Left forelimb (tissue), 1 donor: ENCODE results near the gene ZNF440.
"Not testable (repeated sequence)": the region's sequence is repeated elsewhere in the genome, so short reads cannot be mapped to it uniquely, and the experiment has no call there.

Source experiments
- DNase-seq: peaks from one replicate; pipeline ENCODE4 v3.0.0-alpha.2; 2018; ENCODE audit warnings: low spot score

The ZNF440 gene

DNA sequence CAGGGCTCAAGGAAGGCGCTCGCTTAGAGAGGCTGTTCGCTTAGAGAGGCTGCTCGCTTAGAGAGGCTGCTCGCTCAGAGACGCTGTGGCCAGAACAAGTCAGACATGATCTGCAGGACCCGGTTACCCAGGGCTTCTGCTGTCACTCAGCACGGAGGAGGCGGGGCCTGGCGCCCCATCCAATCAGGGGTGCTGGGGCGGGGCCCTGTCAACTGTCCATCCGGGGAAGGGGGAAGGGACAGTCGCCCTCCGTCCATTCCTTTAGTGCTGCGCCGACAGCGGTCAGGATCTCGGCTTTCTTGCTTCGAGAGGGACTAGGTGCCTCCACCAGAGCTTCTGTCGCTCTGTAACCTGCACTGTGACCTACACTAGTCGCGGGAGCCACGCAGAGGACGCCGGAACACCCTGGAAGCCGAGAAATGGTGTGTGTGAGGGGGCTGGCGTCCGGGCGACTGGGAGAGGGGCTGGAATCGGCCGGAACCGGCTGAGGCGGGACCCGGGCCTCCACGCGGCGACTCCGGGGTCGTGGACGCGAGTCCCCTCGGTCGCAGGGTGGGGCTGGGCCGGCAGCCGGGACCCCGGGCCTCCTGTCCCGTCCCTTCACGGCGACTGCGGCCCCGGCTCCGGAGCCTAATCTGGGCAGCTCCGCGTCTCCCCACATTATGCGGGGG is at the start of gene ZNF440:
TSS of gene ZNF440 (plus strand) at position 245 of the 671 bp plus-strand sequence. CDS start at position 420, 175 bp downstream.
- DNase-seq: peak; percentile 98

DNA sequence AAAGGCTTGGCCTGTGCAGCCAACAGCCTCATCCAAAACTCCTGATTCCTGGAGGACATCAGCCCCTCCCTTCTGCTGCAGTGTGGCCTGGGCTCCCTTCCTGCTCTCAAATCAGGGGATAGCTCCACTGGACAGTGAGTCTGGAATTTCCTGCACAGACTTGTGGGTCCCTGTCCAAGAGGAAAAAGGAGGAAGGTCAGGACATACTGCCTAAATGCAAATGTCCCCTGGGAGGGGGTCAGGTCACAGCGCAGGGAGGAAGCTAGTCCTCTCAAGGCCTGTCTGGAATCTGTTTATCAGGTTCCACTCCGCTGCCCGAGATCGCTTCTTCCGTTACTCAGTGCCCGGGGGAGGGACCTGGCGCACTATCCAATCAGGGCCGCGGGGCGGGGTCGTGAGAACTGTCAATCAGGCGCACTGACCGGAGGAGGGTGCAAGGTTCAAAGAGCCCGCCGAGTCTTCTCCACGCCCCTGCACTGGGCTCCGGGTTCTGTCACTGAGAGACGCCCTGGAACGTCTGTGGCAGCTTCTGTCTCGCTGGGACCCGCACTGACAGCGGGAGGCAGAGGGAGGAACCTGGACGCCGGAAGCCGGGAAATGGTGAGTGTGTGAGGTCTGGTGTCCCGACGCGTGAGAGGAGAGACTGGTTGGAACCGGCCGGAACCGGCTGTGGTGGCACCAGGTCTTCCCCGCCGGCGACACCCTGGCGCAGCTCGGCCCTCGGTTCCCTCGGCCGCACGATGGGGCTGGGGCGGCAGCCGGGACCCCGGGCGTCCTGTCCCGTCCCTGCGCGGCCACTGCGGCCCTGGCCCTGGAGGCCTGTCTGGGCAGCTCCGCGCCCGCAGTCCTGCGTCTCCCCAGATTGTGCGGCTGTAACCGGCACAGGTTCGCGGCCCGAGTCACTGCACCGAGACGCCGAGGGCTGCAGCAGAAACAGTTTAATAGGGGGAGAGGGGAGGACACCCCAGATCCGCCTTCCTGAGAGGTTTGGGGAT is 47.2 kb upstream of the ZNF440 start, which contains the start of gene ZNF441:
TSS of gene ZNF441 (plus strand) at position 404 of the 995 bp plus-strand sequence. CDS start at position 598, 194 bp downstream.
- peak; percentile 99 for DNase-seq

DNA sequence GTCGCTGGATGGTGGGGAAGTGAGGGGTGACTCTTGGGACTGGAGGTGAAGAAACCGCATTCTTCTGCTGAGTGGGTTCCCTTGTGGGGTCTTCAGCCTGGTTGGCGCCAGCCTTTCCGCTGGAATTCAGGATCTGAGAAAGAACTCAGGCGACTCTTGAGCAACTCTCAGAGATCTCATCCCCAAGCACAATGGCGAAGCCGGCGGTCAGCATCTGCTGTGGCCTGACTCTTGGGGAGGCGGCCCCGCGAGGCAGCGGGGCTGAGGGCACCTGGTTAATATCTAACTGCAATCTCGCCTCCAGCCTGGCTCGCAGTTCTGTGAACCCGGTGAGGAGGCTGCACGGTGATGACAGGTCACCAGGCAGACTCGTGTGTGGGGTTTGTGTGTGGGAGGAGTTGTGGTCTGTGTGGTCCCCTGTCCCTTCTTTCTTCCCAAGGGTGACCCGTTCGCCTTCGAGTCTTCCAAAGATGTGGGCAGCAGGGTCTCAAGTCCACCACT is 46.4 kb upstream of the ZNF440 start:
- DNase-seq: no peak

DNA sequence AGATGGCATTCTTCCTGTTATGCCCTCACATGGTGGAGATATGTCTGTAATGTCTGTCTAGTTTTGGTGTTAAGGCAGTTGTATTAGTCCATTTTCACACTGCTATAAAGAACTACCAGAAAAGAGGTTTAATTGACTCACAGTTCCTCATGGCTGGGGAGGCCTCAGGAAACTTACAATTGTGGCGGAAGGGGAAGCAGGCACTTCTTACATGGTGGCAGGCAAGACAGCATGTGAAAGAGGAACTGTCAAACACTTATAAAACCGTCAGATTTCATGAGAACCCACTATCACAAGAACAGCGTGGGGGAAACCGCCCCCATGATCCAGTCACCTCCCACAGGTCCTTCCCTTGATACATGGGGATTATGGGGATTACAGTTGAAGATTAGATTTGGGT is 44.1 kb upstream of the ZNF440 start:
- DNase-seq: no peak

DNA sequence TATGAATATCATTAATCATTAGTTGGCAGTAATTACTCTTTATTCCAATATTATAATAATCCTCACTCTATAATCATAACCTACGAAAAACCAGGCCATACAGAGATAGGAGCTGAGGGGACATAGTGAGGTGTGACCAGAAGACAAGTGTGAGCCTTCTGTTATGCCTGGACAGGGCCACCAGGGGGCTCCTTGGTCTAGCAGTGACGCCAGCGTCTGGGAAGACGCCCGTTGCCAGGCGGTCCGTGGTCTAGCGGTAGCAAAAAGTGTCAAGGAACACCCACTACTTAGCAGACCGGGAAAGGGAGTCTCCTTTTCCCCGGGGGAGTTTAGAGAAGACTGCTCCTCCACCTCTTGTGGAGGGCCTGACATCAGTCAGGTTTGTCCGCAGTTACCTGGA is 42.6 kb upstream of the ZNF440 start:
- not testable (repeated sequence) for DNase-seq

DNA sequence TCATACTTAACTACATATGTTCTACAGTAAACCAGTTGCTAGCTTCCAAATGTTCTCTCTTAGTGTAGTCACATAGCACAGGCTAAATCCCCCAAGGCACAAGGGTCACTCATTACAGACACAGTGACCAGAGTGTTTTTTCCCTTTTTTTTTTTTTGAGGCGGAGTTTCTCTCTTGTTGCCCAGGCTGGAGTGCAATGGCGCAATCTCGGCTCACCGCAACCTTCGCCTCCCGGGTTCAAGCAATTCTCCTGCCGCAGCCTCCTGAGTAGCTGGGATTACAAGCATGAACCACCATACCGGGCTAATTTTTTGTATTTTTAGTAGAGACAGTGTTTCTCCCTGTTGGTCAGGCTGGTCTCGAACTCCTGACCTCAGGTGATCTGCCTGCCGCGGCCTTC is 37.4 kb upstream of the ZNF440 start:
- not testable (repeated sequence) for DNase-seq

DNA sequence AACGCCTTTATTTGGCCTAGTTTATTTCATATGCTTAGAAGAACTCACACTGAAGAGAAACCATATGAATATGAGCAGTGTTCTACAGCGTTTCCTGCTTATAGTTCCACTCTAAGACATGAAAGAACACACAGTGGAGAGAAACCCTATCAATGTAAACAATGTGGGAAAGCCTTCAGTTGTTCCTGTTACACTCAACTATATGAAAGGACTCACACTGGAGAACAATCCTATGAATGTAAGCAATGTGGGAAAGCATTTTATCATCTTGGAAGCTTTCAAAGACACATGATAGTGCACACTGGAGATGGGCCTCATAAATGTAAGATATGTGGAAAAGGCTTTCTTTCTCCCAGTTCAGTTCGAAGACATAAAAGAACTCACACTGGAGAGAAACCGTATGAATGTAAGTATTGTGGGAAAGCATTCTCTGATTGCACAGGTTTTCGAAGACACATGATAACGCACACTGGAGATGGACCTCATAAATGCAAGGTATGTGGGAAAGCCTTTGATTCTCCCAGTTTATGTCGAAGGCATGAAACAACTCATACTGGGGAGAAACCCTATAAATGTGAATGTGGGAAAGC is 33.5 kb upstream of the ZNF440 start:
- DNase-seq: no peak

DNA sequence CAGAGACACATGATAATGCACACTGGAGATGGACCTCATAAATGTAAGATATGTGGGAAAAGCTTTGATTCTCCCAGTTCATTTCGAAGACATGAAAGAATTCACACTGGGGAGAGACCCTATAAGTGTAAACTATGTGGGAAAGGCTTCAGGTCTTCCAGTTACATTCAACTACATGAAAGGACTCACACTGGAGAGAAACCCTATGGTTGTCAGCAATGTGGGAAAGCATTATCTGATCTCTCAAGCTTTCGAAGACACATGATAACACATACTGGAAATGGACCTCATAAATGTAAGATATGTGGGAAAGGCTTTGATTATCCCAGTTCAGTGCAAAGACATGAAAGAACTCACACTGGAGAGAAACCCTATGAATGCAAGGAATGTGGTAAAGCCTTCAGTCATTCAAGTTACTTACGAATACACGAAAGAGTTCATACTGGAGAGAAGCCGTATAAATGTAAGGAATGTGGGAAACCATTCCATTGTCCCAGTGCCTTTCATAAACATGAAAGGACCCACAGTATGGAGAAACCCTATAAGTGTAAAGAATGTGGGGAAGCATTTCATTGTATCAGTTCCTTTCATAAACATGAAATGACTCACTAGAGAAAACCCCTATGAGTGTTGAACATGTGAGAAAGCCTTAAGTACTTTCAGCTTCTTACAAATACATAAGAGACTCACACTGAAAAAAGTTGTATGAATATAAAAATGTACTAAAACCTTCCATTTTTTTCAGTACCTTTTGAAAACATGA is 32.6 kb upstream of the ZNF440 start:
- DNase-seq: no peak

DNA sequence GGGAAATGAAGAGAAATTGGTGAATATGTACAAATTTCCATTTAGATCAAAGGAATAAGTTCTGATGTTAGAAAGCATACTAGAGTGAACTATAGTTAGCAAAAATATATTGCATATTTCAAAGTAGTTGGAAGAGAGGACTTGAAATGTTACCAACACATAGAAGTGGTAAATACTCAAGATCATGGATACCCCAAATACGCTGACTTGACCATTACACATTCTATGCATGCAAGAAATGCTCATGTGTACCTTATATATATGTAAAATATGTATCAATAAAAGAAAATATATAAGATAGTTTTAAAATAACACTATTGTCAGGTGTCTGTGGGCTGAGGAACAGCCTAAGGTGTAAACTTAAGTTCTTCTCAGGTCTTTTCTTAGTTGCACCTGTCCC is 30.3 kb upstream of the ZNF440 start:
- DNase-seq: no peak

DNA sequence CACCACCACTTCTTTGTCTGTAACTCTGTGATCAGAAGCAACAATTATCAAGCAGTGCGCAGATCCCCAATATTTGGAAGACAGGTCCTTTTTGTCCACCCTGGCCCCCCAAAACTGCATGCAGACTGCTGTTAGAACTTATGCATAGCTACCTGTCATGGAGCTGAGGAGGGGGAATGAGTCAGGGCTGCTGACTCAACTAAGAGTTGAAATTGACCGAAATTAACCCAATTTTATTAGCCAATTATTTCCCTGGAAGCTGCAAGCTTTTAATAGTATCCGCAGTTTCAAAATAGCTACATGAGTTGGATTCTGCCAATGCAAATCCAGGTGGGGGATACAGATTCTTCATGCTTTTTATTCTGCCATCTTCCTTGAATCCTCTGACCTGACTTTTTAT is 29.7 kb upstream of the ZNF440 start:
- no peak for DNase-seq

DNA sequence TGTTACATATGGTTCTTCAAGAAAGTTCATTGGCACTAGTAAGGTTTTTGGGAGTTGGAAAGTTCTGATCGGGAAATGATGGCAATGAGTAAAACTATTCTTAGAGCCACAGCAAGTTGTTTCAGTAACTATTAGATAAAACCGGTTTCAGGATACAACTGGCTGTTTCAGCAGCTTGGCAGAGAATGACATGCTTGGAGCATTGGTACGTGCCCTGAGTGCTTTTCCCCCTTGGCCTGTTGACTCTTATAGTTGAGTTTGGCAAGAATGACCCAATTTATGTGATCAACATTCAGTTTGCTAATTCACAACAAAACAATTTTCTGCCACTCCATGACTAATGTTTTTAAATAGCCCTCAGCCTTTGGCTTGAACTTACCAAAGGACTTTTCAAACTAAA is 26.5 kb upstream of the ZNF440 start:
- DNase-seq: no peak

DNA sequence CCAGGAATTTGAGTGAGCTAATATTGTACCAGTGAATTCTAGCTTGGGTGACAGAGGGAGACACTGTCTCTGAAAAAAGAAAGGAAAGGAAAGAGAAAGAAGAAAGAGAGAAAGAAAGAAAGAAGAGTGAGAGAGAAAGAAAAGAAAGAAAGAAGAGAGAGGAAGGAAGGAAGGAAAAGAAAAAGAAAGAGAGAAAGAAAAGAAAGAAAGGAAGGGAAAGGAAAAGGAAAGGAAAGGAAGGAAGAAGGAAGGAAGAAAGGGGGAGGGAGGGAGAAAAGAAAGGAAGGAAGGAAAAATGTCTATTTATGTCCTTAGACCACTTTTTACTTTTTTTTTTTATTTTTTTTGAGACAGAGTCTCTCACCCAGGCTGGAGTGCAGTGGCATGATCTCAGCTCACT is 21.1 kb upstream of the ZNF440 start:
- no peak for DNase-seq

DNA sequence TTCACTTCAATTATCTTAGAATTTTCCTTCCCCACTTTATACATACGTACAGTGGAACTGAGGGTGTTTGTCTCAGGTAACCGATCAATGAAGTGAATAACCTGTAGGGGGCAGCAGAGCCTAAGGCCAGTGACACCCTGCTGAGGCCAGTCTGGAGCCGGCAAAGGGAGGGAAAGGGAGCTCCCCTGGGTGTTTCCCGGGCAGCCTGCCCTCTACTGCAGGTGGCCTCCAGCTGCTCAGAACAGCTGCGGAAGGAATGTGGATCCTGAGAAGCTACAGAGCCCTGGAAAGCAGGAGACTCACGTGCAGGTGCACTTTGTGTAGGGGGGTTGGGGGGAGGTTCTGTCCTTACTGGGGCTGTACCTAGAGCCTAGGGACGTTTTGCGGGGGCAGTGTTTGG is 16.6 kb upstream of the ZNF440 start:
- DNase-seq: peak; percentile 89

DNA sequence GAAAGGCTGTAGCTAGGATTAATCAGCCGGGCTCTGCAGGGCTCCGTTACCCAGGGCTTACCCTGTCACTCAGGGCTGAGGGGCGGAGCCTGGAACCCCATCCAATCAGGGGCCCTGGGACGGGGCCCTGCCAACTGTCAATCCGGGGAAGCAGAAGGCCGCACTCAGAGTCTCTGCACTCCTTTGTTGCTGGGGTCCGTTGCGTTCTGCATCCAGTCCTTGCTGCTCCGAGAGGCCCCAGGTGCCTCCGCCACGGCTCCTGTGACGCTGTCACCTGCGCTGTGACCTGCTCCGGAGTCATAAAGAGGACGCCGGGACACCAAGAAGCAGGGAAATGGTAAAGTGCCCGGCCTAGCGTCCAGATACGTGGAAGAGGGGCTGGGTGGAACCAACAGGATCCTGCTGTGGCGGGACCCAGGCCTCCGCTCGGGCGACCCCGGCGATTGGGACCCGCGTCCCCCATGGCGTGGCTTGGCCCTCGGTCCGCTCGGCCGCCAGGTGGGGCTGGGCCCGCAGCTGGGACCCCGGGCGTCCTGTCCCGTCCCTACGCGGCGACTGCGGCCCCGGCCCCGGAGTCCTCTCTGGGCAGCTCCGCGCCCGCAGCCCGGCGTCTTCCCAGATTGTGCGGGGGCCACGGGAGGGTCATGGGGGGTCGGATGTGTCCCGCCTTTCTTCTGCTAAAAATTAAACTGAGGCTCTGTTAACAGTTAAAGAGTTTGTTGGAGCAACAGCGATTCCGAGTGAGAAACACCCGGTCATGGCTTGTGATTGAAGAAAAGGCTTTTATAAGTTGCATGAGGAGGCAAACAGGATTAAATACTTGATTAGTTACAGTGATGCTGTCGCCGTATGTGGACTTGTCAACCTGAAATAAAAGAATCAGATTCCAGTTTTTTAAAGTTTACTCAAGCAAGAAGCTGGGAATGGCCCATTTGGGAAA is 15.4 kb upstream of the ZNF440 start, which contains the start of gene ZNF491:
TSS of gene ZNF491 (plus strand) at position 133 of the 940 bp plus-strand sequence. CDS start 7,431 bp downstream, outside the sequence.
- DNase-seq: peak; percentile 88

DNA sequence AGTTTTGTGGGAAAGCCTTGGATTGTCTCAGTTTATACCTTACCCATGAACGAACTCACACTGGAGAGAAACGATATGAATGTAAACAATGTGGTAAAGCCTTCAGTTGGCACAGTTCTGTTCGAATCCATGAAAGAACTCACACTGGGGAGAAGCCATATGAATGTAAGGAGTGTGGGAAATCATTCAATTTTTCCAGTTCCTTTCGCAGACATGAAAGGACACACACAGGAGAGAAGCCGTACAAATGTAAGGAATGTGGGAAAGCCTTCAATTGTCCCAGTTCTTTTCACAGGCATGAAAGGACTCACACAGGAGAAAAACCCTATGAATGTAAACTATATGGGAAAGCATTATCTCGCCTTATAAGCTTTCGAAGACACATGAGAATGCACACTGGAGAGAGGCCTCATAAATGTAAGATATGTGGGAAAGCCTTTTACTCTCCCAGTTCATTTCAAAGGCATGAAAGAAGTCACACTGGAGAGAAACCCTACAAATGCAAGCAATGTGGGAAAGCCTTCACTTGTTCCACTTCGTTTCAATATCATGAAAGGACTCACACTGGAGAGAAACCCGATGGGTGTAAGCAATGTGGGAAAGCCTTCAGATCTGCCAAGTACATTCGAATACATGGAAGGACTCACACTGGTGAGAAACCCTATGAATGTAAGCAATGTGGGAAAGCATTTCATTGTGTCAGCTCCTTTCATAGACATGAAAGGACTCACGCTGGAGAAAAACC is 7.5 kb upstream of the ZNF440 start:
- DNase-seq: no peak

DNA sequence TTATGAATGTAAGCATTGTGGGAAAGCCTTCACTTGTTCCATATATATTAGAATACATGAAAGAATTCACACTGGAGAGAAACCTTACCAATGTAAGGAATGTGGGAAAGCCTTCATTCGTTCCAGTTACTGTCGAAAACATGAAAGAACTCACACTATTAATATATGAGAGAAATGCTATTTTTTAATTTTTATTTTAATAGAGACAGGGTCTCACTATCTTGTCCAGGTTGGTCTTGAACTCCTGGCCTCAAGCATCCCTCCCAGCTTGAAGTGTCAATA is 7.0 kb upstream of the ZNF440 start:
- DNase-seq: no peak

DNA sequence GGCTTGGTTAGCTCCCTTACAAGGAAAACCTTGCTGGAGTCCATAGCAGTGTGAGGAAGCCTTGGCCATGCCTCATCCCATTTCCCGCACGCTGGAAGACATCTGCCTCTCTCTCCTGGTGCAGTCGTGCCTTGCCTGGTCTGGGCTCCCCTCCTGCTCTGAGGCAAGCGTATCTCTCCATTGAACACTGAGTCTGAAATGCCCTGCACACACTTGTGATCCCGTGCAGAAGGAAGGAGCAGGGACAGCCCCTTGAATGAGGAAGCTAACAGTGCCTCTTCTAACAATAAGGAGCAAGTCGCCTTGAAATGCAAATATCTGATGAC is 407 bp upstream of the ZNF440 start:
- DNase-seq: no peak

DNA sequence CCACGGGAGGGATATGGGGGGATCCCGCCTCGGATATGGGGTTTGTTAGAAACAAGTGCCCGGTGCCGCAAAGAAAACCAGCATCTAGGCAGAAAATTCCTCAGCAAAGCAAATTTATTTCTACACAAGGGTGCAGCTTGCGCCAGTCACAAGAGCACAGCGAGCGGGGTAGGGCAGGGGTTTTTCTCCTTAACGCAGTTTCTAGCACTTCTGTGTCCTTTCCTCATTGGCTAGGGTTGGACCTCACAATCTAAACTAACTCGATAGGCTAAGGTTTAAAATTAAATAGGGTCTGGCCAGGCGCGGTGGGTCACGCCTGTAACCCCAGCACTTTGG is 595 bp downstream of the ZNF440 start:
- no peak for DNase-seq

DNA sequence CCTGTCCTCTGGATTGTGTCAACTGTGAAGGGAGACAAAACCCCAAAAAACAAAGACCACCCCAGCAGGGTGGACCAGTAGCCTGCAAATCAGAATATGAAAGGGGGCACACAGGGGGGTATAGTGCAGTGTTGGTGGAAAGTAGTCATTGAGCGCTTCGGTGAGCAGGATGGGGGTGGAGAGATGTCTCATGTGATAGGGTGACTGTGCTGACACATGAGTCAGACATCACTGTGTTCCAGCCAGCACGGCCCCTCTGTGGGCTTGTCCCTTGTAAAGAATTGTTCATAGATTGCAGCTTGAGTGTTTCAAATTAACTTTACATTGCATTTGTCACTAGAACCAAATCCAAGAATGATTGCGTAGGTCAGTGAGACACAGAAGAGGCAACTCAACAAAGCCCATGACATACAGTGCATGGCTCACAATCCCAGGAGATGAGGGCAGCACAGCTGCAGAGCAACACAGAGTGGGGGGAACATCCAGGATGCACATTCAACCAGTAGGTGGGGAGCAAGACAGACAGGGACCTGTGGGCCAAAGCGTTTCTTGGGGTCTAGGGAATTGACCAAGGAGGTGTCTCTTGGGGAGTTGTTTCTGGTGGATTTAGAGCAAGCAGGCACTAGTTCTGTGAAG is 7.5 kb downstream of the ZNF440 start:
- no peak for DNase-seq
